Loucy (cell line): ENCODE data around the gene EREG.

Experiments
- H2AFZ ChIP-seq: fragments of 200-600 bp; sonication (generic); 2 replicates; pipeline ENCODE4 v1.6.0; 2016; ENCODE audit warnings: antibody characterized with exemption, mild to moderate bottlenecking, low read length, moderate library complexity
- H3F3A ChIP-seq: fragments of 200-600 bp; 2 replicates; pipeline ENCODE4 v1.6.0; 2016; ENCODE audit warnings: antibody characterized with exemption, low read depth, mild to moderate bottlenecking
- H3K27me3 ChIP-seq: fragments of 200-600 bp; sonication (generic); 2 replicates; pipeline ENCODE4 v1.6.1; 2014; ENCODE audit warnings: low read length, mild to moderate bottlenecking; ENCODE audit not compliant: insufficient read depth, poor library complexity, severe bottlenecking
- H3K36me3 ChIP-seq: fragments of 200-600 bp; sonication (generic); 2 replicates; pipeline ENCODE4 v1.6.1; 2016; ENCODE audit warnings: low read length; ENCODE audit not compliant: insufficient read depth
- H3K4me1 ChIP-seq: fragments of 200-600 bp; sonication (generic); 2 replicates; pipeline ENCODE4 v1.5.1; 2014; ENCODE audit warnings: low read length, mild to moderate bottlenecking; ENCODE audit not compliant: insufficient read depth, poor library complexity, severe bottlenecking
- H3K4me2 ChIP-seq: fragments of 200-600 bp; sonication (generic); 2 replicates; pipeline ENCODE4 v1.6.0; 2014; ENCODE audit warnings: antibody characterized with exemption, low read length, low read depth, mild to moderate bottlenecking; ENCODE audit not compliant: poor library complexity, severe bottlenecking
- H3K4me3 ChIP-seq: fragments of 200-600 bp; sonication (generic); 2 replicates; pipeline ENCODE4 v1.5.1; 2014; ENCODE audit warnings: low read length, mild to moderate bottlenecking, mixed read lengths; ENCODE audit not compliant: poor library complexity, severe bottlenecking
- H3K79me2 ChIP-seq: fragments of 200-600 bp; sonication (generic); 2 replicates; pipeline ENCODE4 v1.6.1; 2014; ENCODE audit warnings: low read length; ENCODE audit not compliant: insufficient read depth
- H3K9ac ChIP-seq: fragments of 200-600 bp; sonication (generic); 2 replicates; pipeline ENCODE4 v1.6.0; 2014; ENCODE audit warnings: mild to moderate bottlenecking, low read depth, low read length, moderate library complexity; ENCODE audit not compliant: poor library complexity, severe bottlenecking
- H3K9me2 ChIP-seq: fragments of 200-600 bp; sonication (generic); replicated peaks from 2 replicates; pipeline ENCODE4 v1.6.1; 2016; ENCODE audit warnings: low read depth, low read length, mixed read lengths
- H3K9me3 ChIP-seq: fragments of 200-600 bp; sonication (generic); 2 replicates; pipeline ENCODE4 v1.6.1; 2014; ENCODE audit warnings: mild to moderate bottlenecking, antibody characterized with exemption, low read length, low read depth; ENCODE audit not compliant: insufficient read depth
- H4K20me1 ChIP-seq: fragments of 200-600 bp; sonication (generic); 2 replicates; pipeline ENCODE4 v1.6.0; 2014; ENCODE audit warnings: antibody characterized with exemption, low read length, mild to moderate bottlenecking; ENCODE audit not compliant: insufficient read depth, poor library complexity, severe bottlenecking
- CTCF ChIP-seq: fragments of 200-600 bp; sonication (generic); conservative IDR thresholded peaks from 2 replicates; pipeline ENCODE4 v1.5.1; 2014; ENCODE audit warnings: mild to moderate bottlenecking, antibody characterized with exemption, low read length
- EZH2phosphoT487 ChIP-seq: fragments of 200-600 bp; IDR thresholded peaks from 2 replicates; pipeline ENCODE4 v1.6.1; 2018; ENCODE audit warnings: antibody characterized with exemption, mild to moderate bottlenecking, moderate library complexity, borderline replicate concordance

Gene EREG

GRCh38 chr4:74353858-74354257 is 11.1 kb upstream of the EREG start:
- Histone ChIP-seq H3K4me3 (no peak overlapping the region), H3K4me1 (no peaks in the 10 kb centered on the region), H2AFZ (no peak overlapping the region), H3K9me2 (no peaks in the 10 kb centered on the region), H4K20me1 (no peaks in the 10 kb centered on the region), H3K9me3 (no peaks in the 10 kb centered on the region), H3K27me3 (no peaks in the 10 kb centered on the region), H3K9ac (no peak overlapping the region), H3F3A (no peaks in the 10 kb centered on the region), H3K4me2 (no peak overlapping the region), H3K36me3 (no peaks in the 10 kb centered on the region), H3K79me2 (no peaks in the 10 kb centered on the region)
- TF ChIP-seq CTCF (no peak), EZH2phosphoT487 (no peak)

DNA sequence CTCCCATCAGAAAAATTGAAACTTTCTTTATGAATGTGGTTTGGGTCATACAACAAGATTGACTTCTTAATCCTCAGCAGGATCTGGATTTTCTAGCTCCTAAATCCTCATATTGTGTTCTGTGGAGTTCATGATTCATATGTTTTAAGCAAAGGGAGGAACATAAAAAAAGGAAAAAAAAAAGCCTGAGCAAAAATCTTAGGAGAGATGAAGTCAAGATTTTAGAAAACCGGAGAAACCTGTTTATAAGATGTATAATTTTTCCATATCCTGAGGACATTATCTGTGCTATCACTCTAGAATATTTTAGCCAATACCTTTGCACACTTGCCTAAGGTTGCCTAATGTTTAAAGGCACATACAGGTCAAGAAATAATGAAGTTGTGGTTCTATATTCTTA is 7.0 kb upstream of the EREG start:
- TF ChIP-seq CTCF (no peak), EZH2phosphoT487 (no peak)

DNA sequence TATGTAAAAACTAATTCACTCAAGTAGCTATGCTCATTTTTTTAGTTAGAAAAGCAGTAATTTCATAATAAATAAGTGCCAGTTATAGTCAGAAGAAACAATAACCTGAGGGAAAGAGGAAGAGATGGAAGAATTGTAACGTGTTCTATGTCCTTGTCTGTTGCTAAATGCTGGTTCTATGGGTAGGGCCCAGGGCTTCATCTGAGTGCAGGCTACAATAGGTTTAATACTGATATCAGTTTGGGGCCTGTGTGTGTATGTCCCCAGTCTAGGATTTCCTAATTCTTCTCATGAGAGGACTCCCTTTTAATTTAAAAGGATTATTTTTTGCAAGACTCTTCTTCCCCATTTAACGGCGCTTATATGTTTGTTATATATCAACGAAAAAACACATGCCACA is 3.3 kb upstream of the EREG start:
- no peak overlapping the region for H3K9ac ChIP-seq
- no peak overlapping the region for H3K4me2 ChIP-seq
- no peak overlapping the region for H3K4me3 ChIP-seq
- no peak for TF ChIP-seq CTCF
- TF ChIP-seq EZH2phosphoT487, result no peak
- no peaks in the 10 kb centered on the region for H3K27me3 ChIP-seq
- no peaks in the 10 kb centered on the region for H3K36me3 ChIP-seq
- H3F3A ChIP-seq, result no peaks in the 10 kb centered on the region
- H4K20me1 ChIP-seq, result no peaks in the 10 kb centered on the region
- no peaks in the 10 kb centered on the region for H3K9me2 ChIP-seq
- no peaks in the 10 kb centered on the region for H3K9me3 ChIP-seq
- H3K4me1 ChIP-seq, result no peaks in the 10 kb centered on the region
- no peaks in the 10 kb centered on the region for H3K79me2 ChIP-seq
- no peak overlapping the region for H2AFZ ChIP-seq

More for the DNA sequence above, 7.0 kb upstream of the EREG start:
- no peaks in the 10 kb centered on the region for H3K4me1 ChIP-seq
- no peak overlapping the region for H3K9ac ChIP-seq
- no peak overlapping the region for H3K4me2 ChIP-seq
- H3K9me3 ChIP-seq, result no peaks in the 10 kb centered on the region
- H2AFZ ChIP-seq, result no peak overlapping the region
- H3K4me3 ChIP-seq, result no peak overlapping the region
- H3K27me3 ChIP-seq, result no peaks in the 10 kb centered on the region
- no peaks in the 10 kb centered on the region for H3K36me3 ChIP-seq
- no peaks in the 10 kb centered on the region for H3F3A ChIP-seq
- H3K9me2 ChIP-seq, result no peaks in the 10 kb centered on the region
- H4K20me1 ChIP-seq, result no peaks in the 10 kb centered on the region
- H3K79me2 ChIP-seq, result no peaks in the 10 kb centered on the region
